WTC11 (cell line): Measurements from ENCODE around the gene SCN9A.

ENCODE experiments used
- FOXJ3 ChIP-seq: sonication (generic); formaldehyde crosslinking; IDR thresholded peaks from 2 replicates; pipeline ENCODE4 v1.9.0; 2021; ENCODE audit warnings: missing genetic modification reagents, mild to moderate bottlenecking, borderline replicate concordance
- JUN ChIP-seq: sonication (generic); formaldehyde crosslinking; IDR thresholded peaks from 2 replicates; pipeline ENCODE4 v1.8.0; 2023; ENCODE audit warnings: mild to moderate bottlenecking, missing genetic modification reagents
- ZNF671 ChIP-seq: fragments of 250-450 bp; sonication (Bioruptor Pico); IDR thresholded peaks from 2 replicates; pipeline ENCODE4 v1.8.0; 2021; ENCODE audit warnings: mild to moderate bottlenecking
- TF ChIP-seq, protein P1 (sequence below): fragments of 200-600 bp; IDR thresholded peaks from 2 replicates; pipeline ENCODE4 v1.8.0; 2022; ENCODE audit warnings: antibody characterized with exemption

DNA sequence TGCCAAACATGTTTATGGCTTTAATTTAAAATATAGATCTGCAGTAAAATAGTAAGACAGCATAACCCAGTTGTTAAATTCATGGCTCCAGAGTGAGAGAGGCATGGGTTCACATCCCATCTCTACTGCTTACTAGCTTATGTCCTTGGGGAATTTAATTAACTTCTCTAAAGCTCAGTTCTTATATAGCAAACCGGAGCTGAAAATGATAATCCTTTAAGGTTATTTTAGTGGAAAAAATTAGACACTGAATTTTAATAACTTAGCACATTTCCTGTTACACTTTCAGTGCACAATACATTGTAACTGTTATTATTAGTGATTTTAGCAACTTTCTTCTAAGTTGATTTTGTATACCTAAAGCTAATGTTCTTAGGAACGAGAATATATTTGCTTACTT lies 14.8 kb downstream of the SCN9A start:
- TF ChIP-seq, protein P1, sequence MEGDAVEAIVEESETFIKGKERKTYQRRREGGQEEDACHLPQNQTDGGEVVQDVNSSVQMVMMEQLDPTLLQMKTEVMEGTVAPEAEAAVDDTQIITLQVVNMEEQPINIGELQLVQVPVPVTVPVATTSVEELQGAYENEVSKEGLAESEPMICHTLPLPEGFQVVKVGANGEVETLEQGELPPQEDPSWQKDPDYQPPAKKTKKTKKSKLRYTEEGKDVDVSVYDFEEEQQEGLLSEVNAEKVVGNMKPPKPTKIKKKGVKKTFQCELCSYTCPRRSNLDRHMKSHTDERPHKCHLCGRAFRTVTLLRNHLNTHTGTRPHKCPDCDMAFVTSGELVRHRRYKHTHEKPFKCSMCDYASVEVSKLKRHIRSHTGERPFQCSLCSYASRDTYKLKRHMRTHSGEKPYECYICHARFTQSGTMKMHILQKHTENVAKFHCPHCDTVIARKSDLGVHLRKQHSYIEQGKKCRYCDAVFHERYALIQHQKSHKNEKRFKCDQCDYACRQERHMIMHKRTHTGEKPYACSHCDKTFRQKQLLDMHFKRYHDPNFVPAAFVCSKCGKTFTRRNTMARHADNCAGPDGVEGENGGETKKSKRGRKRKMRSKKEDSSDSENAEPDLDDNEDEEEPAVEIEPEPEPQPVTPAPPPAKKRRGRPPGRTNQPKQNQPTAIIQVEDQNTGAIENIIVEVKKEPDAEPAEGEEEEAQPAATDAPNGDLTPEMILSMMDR = no peak
- TF ChIP-seq ZNF671 (CRISPR knock-in tag) (no peak), JUN (CRISPR knock-in tag) (no peak), FOXJ3 (CRISPR knock-in tag) (no peak)
